Keratinocyte (primary cell): Measurements from ENCODE around the gene DLL3. TPM values are rescaled to one million over a fixed set of nuclear protein-coding genes. Genes with fewer than 3 reads are reported as not detected.

ENCODE experiments used
- DNase-seq: peaks from one replicate; pipeline ENCODE4 v3.0.0-alpha.2; 2011; ENCODE audit warnings: low read depth, missing footprints, low spot score
- FAIRE-seq: peaks from 2 replicates; lab custom pipeline; 2011; peaks lifted over from hg19 to GRCh38; lab: Jason Lieb, UNC
- H2AFZ ChIP-seq: 2 replicates; pipeline ENCODE4 v1.6.0; 2012; ENCODE audit warnings: low read length, control low read depth, inconsistent platforms; ENCODE audit not compliant: control insufficient read depth
- H3K27ac ChIP-seq: 2 replicates; pipeline ENCODE4 v1.5.1; 2011; ENCODE audit warnings: low read length; ENCODE audit not compliant: control insufficient read depth, insufficient read depth
- H3K27me3 ChIP-seq: 3 replicates; pipeline ENCODE4 v1.6.0; 2011; ENCODE audit warnings: low read length; ENCODE audit not compliant: control insufficient read depth, insufficient read depth; ENCODE audit errors: extremely low read depth
- H3K36me3 ChIP-seq, 2 experiments: 2 replicates in 1 of 2; 3 replicates in 1 of 2; pipeline ENCODE4 v1.5.1; 2011; ENCODE audit warnings: low read length in 2 of 2, mild to moderate bottlenecking in 1 of 2; ENCODE audit not compliant: control insufficient read depth in 2 of 2, insufficient read depth in 2 of 2; ENCODE audit errors: extremely low read depth in 1 of 2
- H3K4me1 ChIP-seq: 3 replicates; pipeline ENCODE4 v1.5.1; 2011; ENCODE audit warnings: low read length; ENCODE audit not compliant: control insufficient read depth, insufficient read depth; ENCODE audit errors: extremely low read depth
- H3K4me2 ChIP-seq: 3 replicates; pipeline ENCODE4 v1.6.0; 2011; ENCODE audit warnings: low read depth, low read length; ENCODE audit not compliant: control insufficient read depth, insufficient read depth; ENCODE audit errors: extremely low read depth
- H3K4me3 ChIP-seq, 3 experiments: fragments of 200-600 bp in 1 of 3; sonication (generic) in 1 of 3; 2 replicates in 2 of 3; 3 replicates in 1 of 3; pipeline ENCODE4 v1.5.1; 2011 to 2016; ENCODE audit warnings: low read length in 3 of 3, mild to moderate bottlenecking in 3 of 3, control low read depth in 2 of 3, inconsistent platforms in 1 of 3, low read depth in 1 of 3, mixed read lengths in 1 of 3, mixed run types in 1 of 3, moderate library complexity in 1 of 3; ENCODE audit not compliant: control insufficient read depth in 2 of 3, insufficient read depth in 2 of 3; ENCODE audit errors: extremely low read depth in 1 of 3
- H3K79me2 ChIP-seq: 2 replicates; pipeline ENCODE4 v1.6.0; 2012; ENCODE audit warnings: low read length; ENCODE audit not compliant: control insufficient read depth, insufficient read depth
- H3K9ac ChIP-seq: 3 replicates; pipeline ENCODE4 v1.6.0; 2011; ENCODE audit warnings: low read length; ENCODE audit not compliant: control insufficient read depth, insufficient read depth; ENCODE audit errors: extremely low read depth
- H3K9me1 ChIP-seq: 3 replicates; pipeline ENCODE4 v1.6.0; 2011; ENCODE audit warnings: low read length; ENCODE audit not compliant: control insufficient read depth, insufficient read depth; ENCODE audit errors: extremely low read depth
- H3K9me3 ChIP-seq: 2 replicates; pipeline ENCODE4 v1.5.1; 2012; ENCODE audit warnings: low read depth, low read length; ENCODE audit not compliant: control insufficient read depth
- H4K20me1 ChIP-seq: 3 replicates; pipeline ENCODE4 v1.6.0; 2011; ENCODE audit warnings: low read length; ENCODE audit not compliant: control insufficient read depth, insufficient read depth; ENCODE audit errors: extremely low read depth
- EZH2 ChIP-seq: IDR thresholded peaks from one replicate; pipeline ENCODE4 v1.6.1; 2012; ENCODE audit warnings: inconsistent platforms, mild to moderate bottlenecking, low read length, moderate library complexity
- dilution Hi-C: fragments of 300-500 bp; cut with MboI; formaldehyde crosslinking; loops from one replicate; pipeline ENCODE4 v1.7.0; 2020; ENCODE audit warnings: low sequenced_read_pairs; ENCODE audit not compliant: extremely low pct_ligation_motif_present
- polyA plus RNA-seq, 5 experiments: library from polyadenylated mRNA; depleted of rRNA in 3 of 5; stranded (reverse) in 3 of 5; stranded (forward) in 1 of 5; unstranded in 1 of 5; fragments of >200 nt; gene quantifications; 1 replicate in 1 of 5; 2 replicates in 3 of 5; 3 replicates in 1 of 5; pipeline versions ENCODE4 v1.2.1 to v1.2.3, GENCODE V29; 2011 to 2012; ENCODE audit warnings: missing spikeins in 2 of 5, low read depth in 1 of 5, low replicate concordance in 1 of 5
- TF ChIP-seq, protein P1 (sequence below), 3 experiments: IDR thresholded peaks in 1 of 3; conservative IDR thresholded peaks in 1 of 3; optimal IDR thresholded peaks in 1 of 3; 2 replicates in 2 of 3; 3 replicates in 1 of 3; pipeline versions ENCODE3 to v1.5.1; 2011; ENCODE audit warnings: low read length in 3 of 3, mild to moderate bottlenecking in 3 of 3, moderate library complexity in 2 of 3, control low read depth in 1 of 3, inconsistent platforms in 1 of 3; ENCODE audit not compliant: insufficient read depth in 2 of 3; ENCODE audit errors: extremely low read depth in 1 of 3

DLL3 gene
- polyA plus RNA-seq, 1 donor (not counting 4 experiments of a cell fraction or from before 2014, with no cell fraction given): 0.89 TPM

DNA sequence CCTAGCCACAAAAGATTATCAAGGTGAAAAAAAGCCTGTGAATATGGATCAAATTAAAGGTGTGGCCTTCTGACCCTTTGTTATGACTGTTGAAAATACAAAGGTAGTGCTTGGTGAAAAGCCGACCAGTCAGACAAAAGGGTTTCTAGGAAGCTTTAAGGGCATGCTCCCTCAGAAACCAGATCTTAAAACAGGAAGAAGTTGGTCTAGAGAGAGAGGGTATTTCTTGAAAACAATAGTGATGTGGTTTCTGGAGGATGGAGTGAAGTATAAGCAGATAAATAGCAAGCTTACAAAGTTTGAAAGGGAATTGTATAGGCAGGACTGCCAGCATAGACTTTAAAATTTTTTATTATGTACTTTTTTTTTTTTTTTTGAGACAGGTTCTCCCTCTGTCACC is 46.2 kb downstream of the DLL3 start:
- dilution Hi-C loops: no loop called here
- H3K27me3 ChIP-seq: no peaks in the 10 kb centered on the region
- H3K9me1 ChIP-seq: no peaks in the 10 kb centered on the region
- DNase-seq: no peak
- H3K9me3 ChIP-seq: no peaks in the 10 kb centered on the region
- H3K4me2 ChIP-seq: no peak overlapping the region
- H3K4me3 ChIP-seq: no peak overlapping the region
- no peak for FAIRE-seq
- H3K79me2 ChIP-seq: peaks cover under 1% of the 10 kb centered on the region
- peaks cover 38% of the 10 kb centered on the region for H3K4me1 ChIP-seq
- no peak overlapping the region for H2AFZ ChIP-seq
- no peak for TF ChIP-seq EZH2
- TF ChIP-seq, protein P1, sequence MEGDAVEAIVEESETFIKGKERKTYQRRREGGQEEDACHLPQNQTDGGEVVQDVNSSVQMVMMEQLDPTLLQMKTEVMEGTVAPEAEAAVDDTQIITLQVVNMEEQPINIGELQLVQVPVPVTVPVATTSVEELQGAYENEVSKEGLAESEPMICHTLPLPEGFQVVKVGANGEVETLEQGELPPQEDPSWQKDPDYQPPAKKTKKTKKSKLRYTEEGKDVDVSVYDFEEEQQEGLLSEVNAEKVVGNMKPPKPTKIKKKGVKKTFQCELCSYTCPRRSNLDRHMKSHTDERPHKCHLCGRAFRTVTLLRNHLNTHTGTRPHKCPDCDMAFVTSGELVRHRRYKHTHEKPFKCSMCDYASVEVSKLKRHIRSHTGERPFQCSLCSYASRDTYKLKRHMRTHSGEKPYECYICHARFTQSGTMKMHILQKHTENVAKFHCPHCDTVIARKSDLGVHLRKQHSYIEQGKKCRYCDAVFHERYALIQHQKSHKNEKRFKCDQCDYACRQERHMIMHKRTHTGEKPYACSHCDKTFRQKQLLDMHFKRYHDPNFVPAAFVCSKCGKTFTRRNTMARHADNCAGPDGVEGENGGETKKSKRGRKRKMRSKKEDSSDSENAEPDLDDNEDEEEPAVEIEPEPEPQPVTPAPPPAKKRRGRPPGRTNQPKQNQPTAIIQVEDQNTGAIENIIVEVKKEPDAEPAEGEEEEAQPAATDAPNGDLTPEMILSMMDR (optimal IDR thresholded peaks at IDR 0.05 in 1 of 3, IDR thresholded peaks at IDR 0.05 in 1 of 3, conservative IDR thresholded peaks at IDR 0.05 in 1 of 3; ENCODE audit: extremely low read depth in 1 of 3, insufficient read depth in 2 of 3, low read length in 3 of 3): no peak
- H3K9ac ChIP-seq: no peak overlapping the region
- no peak overlapping the region for H3K27ac ChIP-seq
- no peaks in the 10 kb centered on the region for H3K36me3 ChIP-seq
- no peaks in the 10 kb centered on the region for H4K20me1 ChIP-seq

DNA sequence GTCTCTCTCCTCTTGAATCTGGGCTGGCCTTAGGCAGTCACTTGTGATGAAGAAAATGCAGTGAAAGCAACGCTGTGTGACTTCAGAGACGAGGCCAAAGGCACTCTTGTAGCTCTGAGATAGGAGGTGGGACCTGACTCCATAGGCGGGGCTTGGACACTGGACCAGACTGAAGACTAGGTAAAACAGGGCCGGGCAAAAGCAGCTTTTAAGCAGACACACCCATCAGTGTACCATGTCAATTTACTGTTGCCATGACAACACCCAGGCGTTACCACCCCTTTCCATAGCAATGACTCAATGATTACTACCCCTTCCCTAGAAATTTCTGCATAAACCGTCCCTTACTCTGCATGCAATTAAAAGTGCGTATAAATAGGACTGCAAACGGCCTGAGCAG is 47.9 kb downstream of the DLL3 start:
- DNase-seq: peak; percentile 54
- Histone ChIP-seq H3K36me3 (no peaks in the 10 kb centered on the region), H3K79me2 (no peaks in the 10 kb centered on the region), H3K9me1 (no peaks in the 10 kb centered on the region), H2AFZ (no peak overlapping the region), H3K9ac (no peak overlapping the region), H3K9me3 (no peaks in the 10 kb centered on the region), H3K4me3 (no peak overlapping the region), H3K27me3 (no peaks in the 10 kb centered on the region), H4K20me1 (no peaks in the 10 kb centered on the region), H3K4me2 (no peak overlapping the region), H3K4me1 (peaks cover 34% of the 10 kb centered on the region), H3K27ac (no peak overlapping the region)
- dilution Hi-C loops: no loop called here
- TF ChIP-seq, protein P1 (optimal IDR thresholded peaks at IDR 0.05 in 1 of 3, IDR thresholded peaks at IDR 0.05 in 1 of 3, conservative IDR thresholded peaks at IDR 0.05 in 1 of 3; ENCODE audit: extremely low read depth in 1 of 3, insufficient read depth in 2 of 3, low read length in 3 of 3): no peak
- no peak for TF ChIP-seq EZH2
- no peak for FAIRE-seq
